HG02763 (cell line): ENCODE results near the gene NELFE.
"Not testable (repeated sequence)": the region's sequence is repeated elsewhere in the genome, so short reads cannot be mapped to it uniquely, and the experiment has no call there.

Experiments used
- ATAC-seq: cut with Tn5 transposase; IDR thresholded peaks from one replicate; pipeline ENCODE4 v1.9.1; 2021; ENCODE audit warnings: mild to moderate bottlenecking, moderate library complexity; ENCODE audit not compliant: unreplicated experiment

NELFE gene

GRCh38 chr6:31958741-31959739 is at the start of gene NELFE, which contains the start of gene SKIC2:
TSS of gene NELFE (minus strand) at chr6:31958971. CDS start at chr6:31958446, 525 bp downstream.
TSS of gene SKIC2 (plus strand) at chr6:31959175. CDS start at chr6:31959193, 18 bp downstream.
- ATAC-seq: peak; percentile 98

- not testable (repeated sequence) for ATAC-seq
These were observed 49.3 kb upstream of the NELFE start for GRCh38 chr6:32008037-32008436.

- ATAC-seq: not testable (repeated sequence)
These were observed 48.3 kb upstream of the NELFE start for GRCh38 chr6:32007086-32007485.

- not testable (repeated sequence) for ATAC-seq
These were observed 47.3 kb upstream of the NELFE start for GRCh38 chr6:32005991-32006529.

GRCh38 chr6:32005538-32005880 is 46.7 kb upstream of the NELFE start:
- ATAC-seq: not testable (repeated sequence)

- not testable (repeated sequence) for ATAC-seq
These were observed 46.2 kb upstream of the NELFE start for GRCh38 chr6:32004864-32005537.

- not testable (repeated sequence) for ATAC-seq
These were observed 45.6 kb upstream of the NELFE start for GRCh38 chr6:32004393-32004792.

GRCh38 chr6:32003301-32003700 is 44.5 kb upstream of the NELFE start:
- not testable (repeated sequence) for ATAC-seq

GRCh38 chr6:32002546-32003268 is 43.9 kb upstream of the NELFE start:
- not testable (repeated sequence) for ATAC-seq

- not testable (repeated sequence) for ATAC-seq
These were observed 37.6 kb upstream of the NELFE start for GRCh38 chr6:31996385-31996784.

GRCh38 chr6:31994421-31994820 is 35.6 kb upstream of the NELFE start:
- ATAC-seq: not testable (repeated sequence)

GRCh38 chr6:31989363-31989762 is 30.6 kb upstream of the NELFE start:
- not testable (repeated sequence) for ATAC-seq

- ATAC-seq: not testable (repeated sequence)
These were observed 23.0 kb upstream of the NELFE start, which contains the start of gene C4A for GRCh38 chr6:31981744-31982143. TSS of gene C4A (plus strand) at chr6:31982057. CDS start at chr6:31982108, 51 bp downstream.

- ATAC-seq: not testable (repeated sequence)
These were observed 22.2 kb upstream of the NELFE start for GRCh38 chr6:31980998-31981397.

GRCh38 chr6:31980195-31980876 is 21.6 kb upstream of the NELFE start:
- not testable (repeated sequence) for ATAC-seq

GRCh38 chr6:31979238-31979898 is 20.6 kb upstream of the NELFE start:
- no peak for ATAC-seq

- ATAC-seq: no peak
These were observed 20.1 kb upstream of the NELFE start for GRCh38 chr6:31978831-31979230.

GRCh38 chr6:31977816-31978431 is 19.2 kb upstream of the NELFE start:
- no peak for ATAC-seq

GRCh38 chr6:31976065-31976464 is 17.3 kb upstream of the NELFE start:
- not testable (repeated sequence) for ATAC-seq
